ENCODE data around the gene TRMT112. TPM values are rescaled to one million over a fixed set of nuclear protein-coding genes. Genes with fewer than 3 reads are reported as not detected.

The TRMT112 gene
- polyA plus RNA-seq, 4 donors, result 214 to 270 (median 239) TPM

DNA sequence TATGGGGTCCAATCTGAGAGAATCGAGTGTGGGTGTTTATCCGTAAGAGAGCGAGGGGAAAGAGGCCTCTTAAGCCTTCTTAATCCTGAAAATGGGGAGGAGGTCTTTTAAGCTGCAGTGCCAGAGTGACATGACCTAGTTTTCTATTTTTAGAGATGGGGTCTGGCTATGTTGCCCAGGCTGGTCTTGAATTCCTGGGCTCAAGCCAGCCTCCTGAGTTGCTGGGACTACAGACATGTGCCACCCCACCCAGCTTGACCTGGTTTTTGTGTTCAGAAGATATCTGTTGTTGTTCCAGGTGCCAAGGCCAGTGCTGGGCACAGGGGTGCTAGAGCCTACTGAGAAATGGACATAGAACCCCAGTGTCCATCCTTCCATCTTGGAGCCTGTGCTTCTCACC, 34.3 kb downstream of the TRMT112 start:
- DNase-seq (ENCODE audit: low read depth in 4 of 4, low spot score in 3 of 4), result no peak

DNA sequence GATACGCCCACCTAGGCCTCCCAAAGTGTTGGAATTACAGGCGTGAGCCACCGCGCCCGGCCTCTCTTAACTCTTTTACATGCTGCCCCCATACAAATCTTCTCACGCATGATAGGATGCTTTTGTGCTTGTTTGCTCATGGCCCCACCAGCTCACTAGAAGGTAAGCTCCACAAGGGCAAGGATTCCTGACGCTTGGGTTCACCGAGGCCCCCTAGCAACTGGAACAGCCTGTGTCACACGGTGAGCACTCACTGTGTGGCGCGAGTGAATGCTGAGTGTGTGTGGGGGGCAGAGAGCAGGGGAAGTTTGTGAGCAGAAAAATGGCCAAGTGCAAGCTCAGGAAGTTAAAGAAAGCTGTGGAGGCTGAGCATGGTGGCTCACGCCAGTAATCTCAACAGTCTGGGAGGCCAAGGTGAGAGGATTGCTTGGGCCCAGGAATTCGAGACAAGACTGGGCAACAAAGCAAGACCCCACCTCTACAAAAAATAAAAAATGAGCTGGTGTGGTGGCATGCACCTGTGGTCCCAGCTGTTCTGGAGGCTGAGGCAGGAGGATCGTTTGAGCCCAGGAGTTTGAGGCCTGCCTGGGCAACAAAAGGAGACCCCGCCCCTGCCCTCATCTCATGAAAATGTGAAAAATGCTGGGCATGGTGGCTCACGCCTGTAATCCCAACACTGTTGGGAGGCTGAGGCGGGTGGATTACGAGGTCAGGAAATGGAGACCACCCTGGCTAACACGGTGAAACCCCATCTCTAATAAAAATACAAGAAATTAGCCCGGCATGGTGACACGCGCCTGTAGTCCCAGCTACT, 35.2 kb downstream of the TRMT112 start:
- no peak for DNase-seq (ENCODE audit: low read depth in 4 of 4, low spot score in 3 of 4)

DNA sequence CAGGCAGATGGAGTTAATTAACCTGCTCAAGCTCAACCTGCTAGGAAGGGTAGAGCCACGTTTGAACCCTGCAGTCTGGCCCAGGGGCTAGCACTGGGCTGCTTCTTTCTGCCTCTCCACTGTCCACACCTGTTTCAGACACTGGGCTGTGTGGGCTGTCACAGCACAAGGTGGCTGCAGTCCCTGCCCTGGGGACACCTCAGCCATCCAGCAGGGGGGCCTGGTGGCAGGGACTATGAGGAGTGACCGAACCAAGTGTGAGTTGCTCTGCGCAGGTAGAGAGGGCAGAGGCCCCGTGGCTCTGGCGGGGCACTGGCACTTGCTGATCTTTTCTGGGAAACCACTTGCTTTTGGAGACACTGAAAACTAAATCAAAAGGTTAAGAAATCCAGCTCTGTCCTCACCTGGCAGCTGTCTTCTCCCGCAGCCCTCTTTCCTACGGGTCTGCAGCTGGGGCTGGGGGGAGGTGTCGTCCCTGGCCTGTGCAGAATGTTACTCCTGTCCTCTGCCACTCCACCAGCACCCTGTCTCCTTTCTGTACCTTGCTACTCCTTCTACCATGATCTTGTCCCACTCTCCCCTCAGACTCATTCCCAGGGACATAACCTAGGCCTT, 38.7 kb downstream of the TRMT112 start:
- DNase-seq (ENCODE audit: low read depth in 4 of 4, low spot score in 3 of 4), result no peak

DNA sequence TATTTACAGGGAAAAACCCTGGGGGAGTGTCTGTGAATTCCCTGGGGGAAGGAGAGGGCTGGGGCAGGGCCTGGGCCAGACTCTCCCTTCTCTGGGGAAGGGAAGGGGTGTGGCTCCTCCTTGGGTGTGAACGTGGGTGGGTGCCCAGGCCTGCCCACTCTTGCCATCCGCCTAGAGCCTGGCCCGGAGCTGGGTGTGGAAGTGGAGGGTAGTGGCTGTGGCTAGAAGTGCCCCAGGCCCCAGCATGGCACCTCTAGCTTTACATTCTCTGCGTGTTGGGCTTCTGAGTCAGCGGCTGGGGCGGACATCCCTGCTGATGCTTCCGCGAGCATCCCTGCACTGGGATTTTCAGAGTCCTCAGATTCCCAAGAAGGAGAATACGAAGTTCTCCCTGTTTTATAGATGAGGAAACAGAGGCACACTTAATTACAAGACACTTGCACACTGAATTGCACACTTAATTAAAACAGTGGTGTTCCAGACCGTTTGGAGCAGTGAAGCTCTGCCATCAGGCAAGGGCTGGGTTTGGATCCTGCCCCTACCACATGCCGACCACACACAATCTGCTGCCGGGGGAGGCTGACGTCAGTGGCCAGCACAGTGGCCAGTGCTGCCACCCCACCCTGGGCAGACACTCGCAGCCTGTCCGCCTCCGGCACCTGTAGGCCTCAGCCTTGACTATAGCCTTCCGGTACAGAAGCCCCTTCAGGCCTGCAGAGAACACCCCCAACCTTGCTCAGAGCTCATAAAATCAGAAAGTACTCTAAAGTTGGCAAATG, 40.5 kb downstream of the TRMT112 start:
- no peak for DNase-seq (ENCODE audit: low read depth in 4 of 4, low spot score in 3 of 4)

DNA sequence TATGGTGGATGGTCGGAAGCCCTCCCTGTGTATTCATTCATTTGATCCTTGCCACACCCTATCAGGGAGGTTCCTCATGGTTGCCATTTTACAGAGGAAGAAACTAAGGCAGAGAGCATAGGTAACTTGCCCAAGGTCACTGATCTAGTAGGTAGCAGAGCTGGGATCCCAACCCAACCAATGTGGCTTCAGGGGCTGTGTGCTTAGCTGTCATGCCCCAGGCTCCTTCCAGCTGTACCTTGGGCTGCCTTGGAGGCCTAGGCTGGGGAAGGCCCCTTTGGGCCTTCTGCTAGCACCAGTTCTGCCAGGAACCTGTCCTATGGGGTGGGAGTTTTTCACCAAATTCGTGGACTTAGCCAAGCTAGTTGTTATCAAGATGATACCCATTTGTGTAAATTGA, 41.5 kb downstream of the TRMT112 start:
- DNase-seq (ENCODE audit: low read depth in 4 of 4, low spot score in 3 of 4), result no peak

DNA sequence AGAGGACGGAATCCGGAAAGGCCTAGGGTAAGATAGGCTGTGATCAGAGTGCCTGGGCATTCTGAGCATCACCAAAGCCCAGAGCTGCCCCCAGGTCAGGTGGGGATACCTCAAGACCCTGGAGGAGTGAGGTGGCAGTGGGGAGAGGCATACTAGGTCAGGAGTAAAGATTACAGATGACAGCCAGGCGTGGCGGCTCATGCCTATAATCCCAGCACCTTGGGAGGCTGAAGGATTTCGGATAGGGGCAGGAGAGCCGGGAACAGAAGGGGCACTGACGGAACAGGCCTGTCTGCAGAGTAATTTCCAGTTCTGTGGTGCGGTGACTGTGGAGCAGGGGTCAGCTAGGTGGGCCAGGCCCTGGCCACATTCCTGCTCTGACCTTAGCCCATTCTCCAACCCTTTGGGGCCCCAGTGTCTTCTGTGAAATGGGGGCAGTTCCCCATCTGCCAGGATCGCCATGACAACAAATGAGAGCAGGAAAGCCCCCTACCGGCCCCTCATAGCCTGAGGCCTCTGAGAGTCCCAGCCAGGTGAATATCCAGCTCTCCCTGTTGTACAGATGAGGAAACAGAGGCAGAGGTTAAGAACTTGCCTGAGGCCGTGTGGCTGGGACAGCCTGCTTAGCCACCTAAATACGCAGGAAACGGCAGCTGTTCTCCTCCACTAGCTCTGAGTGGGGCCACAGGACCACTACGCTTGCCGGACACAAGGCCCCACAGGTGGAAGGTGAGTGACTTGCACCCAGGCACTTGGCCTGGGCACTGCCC, 42.1 kb downstream of the TRMT112 start:
- no peak for DNase-seq (ENCODE audit: low read depth in 4 of 4, low spot score in 3 of 4)

DNA sequence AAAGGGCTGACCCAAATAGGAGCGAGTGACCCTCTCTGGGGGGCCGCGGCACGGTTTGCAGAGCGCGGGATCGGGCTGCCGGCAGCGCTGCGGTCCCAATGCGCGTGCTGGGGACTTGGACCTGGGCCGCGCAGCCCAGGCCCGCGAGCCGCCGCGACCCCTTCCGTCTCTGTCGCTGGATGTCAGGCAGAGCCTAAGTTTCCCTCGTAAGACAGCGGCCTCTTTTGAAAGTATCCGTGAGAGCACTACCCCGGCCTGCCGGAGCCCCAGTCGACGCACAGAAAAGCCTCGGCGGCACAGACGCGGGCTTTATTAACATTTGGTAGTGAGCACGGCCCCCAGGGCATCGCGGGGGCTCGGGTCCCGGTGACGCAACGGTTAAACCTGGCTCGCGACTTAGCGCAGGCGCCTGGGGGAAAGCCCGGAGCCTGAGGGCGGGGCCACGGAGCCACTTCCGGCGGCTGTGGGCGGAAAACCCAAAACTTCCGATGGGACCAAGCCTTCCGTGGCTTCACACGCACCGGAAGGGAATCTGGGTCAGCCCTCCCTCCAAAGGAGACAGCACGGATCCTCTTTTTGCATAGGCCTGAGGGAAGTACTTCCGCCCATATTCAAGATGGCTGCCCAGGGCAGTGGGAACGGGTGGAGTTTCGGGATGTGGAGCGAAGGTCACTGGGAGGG, 47.7 kb downstream of the TRMT112 start:
- peak; percentile 98 to 99 (median 98) for DNase-seq (ENCODE audit: low read depth in 4 of 4, low spot score in 3 of 4)

DNA sequence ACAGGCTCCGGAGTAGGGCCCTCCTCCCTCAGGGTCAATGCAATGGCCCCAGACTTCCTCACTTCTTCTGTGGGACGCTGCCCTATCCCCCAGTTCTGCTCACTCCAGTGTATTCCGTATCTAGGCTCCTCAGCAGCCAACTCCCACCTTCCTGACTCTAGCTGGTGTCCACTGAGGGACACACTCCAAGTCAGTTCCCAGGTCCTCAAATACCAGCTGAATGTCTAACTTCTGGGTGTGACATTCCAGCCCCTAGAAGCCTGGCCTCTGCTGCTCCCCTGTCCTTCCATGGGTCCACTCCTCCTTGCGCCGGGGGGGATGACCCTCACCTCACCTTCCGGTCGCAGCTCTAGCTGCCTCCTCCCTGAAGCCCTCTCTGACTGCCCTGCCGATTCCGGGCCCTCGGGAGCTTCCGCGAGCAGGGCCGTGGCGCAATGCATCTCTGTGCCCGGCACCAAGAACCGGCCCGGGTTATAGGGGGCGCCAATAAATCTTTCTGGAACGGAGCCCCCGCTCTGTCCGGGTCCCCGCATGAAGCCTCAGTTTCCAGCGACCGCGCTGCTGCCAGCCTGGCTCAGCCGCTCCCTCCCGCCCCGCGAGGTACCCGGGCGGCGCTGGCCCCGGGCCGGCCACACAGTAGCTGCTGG, 48.3 kb downstream of the TRMT112 start:
- DNase-seq (ENCODE audit: low read depth in 4 of 4, low spot score in 3 of 4), result no peak

DNA sequence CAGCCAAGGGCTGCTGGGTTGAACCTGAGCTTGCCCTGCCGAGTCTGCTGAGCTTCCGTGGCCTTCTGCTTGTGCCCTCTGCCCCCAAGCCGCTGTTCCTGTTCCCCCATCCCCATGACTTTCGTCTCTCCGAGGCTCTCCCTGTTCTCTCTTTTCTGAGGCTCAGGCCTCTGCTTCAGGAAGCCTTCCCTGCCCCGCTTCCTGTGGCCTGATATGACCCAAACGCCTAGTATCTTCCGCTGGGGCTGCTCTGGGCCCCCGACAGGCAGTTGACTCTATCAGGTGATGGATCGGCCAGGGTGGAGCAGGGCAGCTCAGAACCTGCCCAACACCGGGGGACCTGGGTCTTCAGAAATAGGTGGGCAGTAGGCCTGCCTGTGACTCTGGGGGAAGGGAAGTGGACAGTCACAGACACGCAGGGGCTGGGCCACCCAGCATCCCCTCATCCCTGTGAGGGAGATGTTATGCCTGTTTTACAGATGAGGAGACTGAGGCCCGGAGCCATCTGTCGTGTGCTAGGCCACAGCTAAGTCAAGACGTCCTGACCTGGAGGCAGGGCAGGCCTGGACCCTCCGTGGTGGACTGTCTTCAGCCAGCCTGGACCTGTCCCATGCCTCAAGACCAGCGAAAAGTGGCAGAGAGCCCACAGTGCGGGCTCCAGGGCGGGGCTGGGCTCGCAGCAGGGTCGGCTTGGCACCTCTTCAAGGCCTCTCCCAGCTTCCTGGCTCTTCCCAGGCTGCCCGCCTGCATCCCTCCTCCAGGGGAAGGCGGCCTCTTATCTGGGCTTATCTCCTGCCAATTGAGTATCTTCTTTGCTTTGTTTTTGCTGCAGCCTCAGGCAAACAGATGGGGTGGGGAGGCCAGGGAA, 49.1 kb downstream of the TRMT112 start:
- no peak for DNase-seq (ENCODE audit: low read depth in 4 of 4, low spot score in 3 of 4)

DNA sequence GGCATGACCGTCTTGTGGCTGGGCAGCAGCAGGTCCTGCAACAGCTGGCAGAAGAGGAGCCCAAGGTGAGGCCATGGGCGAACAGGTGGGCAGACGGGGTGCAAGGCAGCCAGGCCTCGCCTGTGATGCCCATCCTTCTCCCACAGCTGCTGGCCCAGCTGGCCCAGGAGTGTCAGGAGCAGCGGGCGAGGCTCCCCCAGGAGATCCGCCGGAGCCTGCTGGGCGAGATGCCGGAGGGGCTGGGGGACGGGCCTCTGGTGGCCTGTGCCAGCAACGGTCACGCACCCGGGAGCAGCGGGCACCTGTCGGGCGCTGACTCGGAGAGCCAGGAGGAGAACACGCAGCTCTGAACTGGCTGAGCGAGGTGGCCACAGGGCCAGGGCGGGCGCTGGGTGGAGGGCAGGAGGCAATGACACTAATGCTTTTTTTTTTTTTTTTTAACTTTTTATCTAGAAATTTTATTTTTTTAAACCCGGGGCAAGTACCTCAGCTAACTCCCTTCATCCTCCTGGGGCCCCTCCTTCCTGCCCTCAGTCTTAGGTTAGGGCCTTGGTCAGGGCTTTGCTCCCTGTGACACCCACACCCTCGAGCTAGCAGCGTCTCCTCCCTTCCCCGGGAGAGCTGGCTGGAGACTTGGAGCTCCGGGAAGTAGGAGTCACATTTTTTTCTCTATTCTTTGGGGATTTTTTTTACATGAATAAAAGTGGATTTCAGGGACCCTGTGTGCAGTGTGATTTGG, 50.0 kb downstream of the TRMT112 start:
- DNase-seq (ENCODE audit: low read depth in 4 of 4, low spot score in 3 of 4), result no peak

Other genes starting within 250 kb of the TRMT112 start
- gene MACROD1, start 151.4 kb downstream of the TRMT112 start, polyA plus RNA-seq (ENCODE audit: insufficient read length in 4 of 4), result 10 to 100 TPM; 13.6 to 18.9 (median 14.1) TPM
- 100 to 1,000 TPM; 188 to 239 (median 197) TPM for gene STIP1, start 131.4 kb downstream of the TRMT112 start, polyA plus RNA-seq (ENCODE audit: insufficient read length in 4 of 4)
- 1 to 10 TPM; 5.0 to 9.2 (median 5.8) TPM for gene FERMT3, start 110.8 kb downstream of the TRMT112 start, polyA plus RNA-seq (ENCODE audit: insufficient read length in 4 of 4)
- 10 to 100 TPM; 41.9 to 52.0 (median 44.9) TPM for gene TRPT1, start 91.4 kb downstream of the TRMT112 start, polyA plus RNA-seq (ENCODE audit: insufficient read length in 4 of 4)
- 10 to 100 TPM; 20.1 to 31.8 (median 22.9) TPM for gene NUDT22, start 91.3 kb downstream of the TRMT112 start, polyA plus RNA-seq (ENCODE audit: insufficient read length in 4 of 4)
- 10 to 100 TPM; 62.1 to 75.6 (median 63.9) TPM for gene DNAJC4, start 87.0 kb downstream of the TRMT112 start, polyA plus RNA-seq (ENCODE audit: insufficient read length in 4 of 4)
- 10 to 100 TPM; 80.7 to 98.7 (median 93.8) TPM for gene VEGFB, start 83.0 kb downstream of the TRMT112 start, polyA plus RNA-seq (ENCODE audit: insufficient read length in 4 of 4)
- 100 to 1,000 TPM in 1 of 4 donors, 10 to 100 TPM in 3; 76.2 to 109 (median 85.7) TPM for gene FKBP2, start 76.5 kb downstream of the TRMT112 start, polyA plus RNA-seq (ENCODE audit: insufficient read length in 4 of 4)
- 10 to 100 TPM; 61.9 to 88.4 (median 74.0) TPM for gene PPP1R14B, start 70.6 kb downstream of the TRMT112 start, polyA plus RNA-seq (ENCODE audit: insufficient read length in 4 of 4)
- gene PLCB3, start 66.0 kb downstream of the TRMT112 start, polyA plus RNA-seq (ENCODE audit: insufficient read length in 4 of 4), result 10 to 100 TPM; 12.2 to 15.1 (median 13.8) TPM
- 10 to 100 TPM; 44.2 to 69.5 (median 49.2) TPM for gene BAD, start 32.9 kb downstream of the TRMT112 start, polyA plus RNA-seq (ENCODE audit: insufficient read length in 4 of 4)
- gene GPR137, start 31.7 kb downstream of the TRMT112 start, polyA plus RNA-seq (ENCODE audit: insufficient read length in 4 of 4), result 10 to 100 TPM; 30.3 to 46.9 (median 35.1) TPM
- under 1 TPM in 1 of 4 donors, not detected in 3; 0.08 TPM for gene KCNK4, start 26.3 kb downstream of the TRMT112 start, polyA plus RNA-seq (ENCODE audit: insufficient read length in 4 of 4)
- under 1 TPM in 1 of 4 donors, not detected in 3; 0.29 TPM for gene CATSPERZ, start 17.2 kb downstream of the TRMT112 start, polyA plus RNA-seq (ENCODE audit: insufficient read length in 4 of 4)
- gene ESRRA, start 12.0 kb downstream of the TRMT112 start, polyA plus RNA-seq (ENCODE audit: insufficient read length in 4 of 4), result 10 to 100 TPM; 17.9 to 27.7 (median 18.5) TPM
- 100 to 1,000 TPM; 183 to 250 (median 192) TPM for gene PRDX5, start 562 bp upstream of the TRMT112 start, polyA plus RNA-seq (ENCODE audit: insufficient read length in 4 of 4)
- 1 to 10 TPM; 2.1 to 3.2 (median 2.9) TPM for gene CCDC88B, start 22.6 kb upstream of the TRMT112 start, polyA plus RNA-seq (ENCODE audit: insufficient read length in 4 of 4)
- 10 to 100 TPM; 10.5 to 15.4 (median 11.5) TPM for gene RPS6KA4, start 41.6 kb upstream of the TRMT112 start, polyA plus RNA-seq (ENCODE audit: insufficient read length in 4 of 4)
- gene SLC22A11, start 238.4 kb upstream of the TRMT112 start, polyA plus RNA-seq (ENCODE audit: insufficient read length in 4 of 4), result 10 to 100 TPM; 18.7 to 35.7 (median 27.6) TPM